PC-9 (cell line): Measurements from ENCODE around the gene UBE2QL1. TPM values are rescaled to one million over a fixed set of nuclear protein-coding genes. Genes with fewer than 3 reads are reported as not detected.

Source experiments
- BruUV-seq: library from RNA; stranded (reverse); fragments of 400-500 nt; replicated peaks from 2 replicates; lab custom pipeline; 2021; lab: Mats Ljungman, UMichigan
- CTCF ChIA-PET: fragments of 300-600 bp; sonication (Branson Sonifier 250); formaldehyde crosslinking; loops from one replicate; lab custom pipeline; 2022; ENCODE audit warnings: antibody characterized with exemption; lab: Charles Lee
- POLR2A ChIA-PET: fragments of 300-600 bp; sonication (Branson Sonifier 250); formaldehyde crosslinking; loops from one replicate; lab custom pipeline; 2022; ENCODE audit warnings: antibody characterized with exemption; ENCODE audit not compliant: unreplicated experiment; lab: Charles Lee
- DNase-seq, 2 experiments: peaks; one replicate each; pipeline versions ENCODE4 v3.0.0 to v3.0.0-alpha.2; 2015 to 2022; ENCODE audit warnings: mixed read lengths in 1 of 2
- H2AFZ ChIP-seq: fragments of 200-600 bp; sonication (generic); 2 replicates; pipeline ENCODE4 v1.8.1; 2017; ENCODE audit warnings: antibody characterized with exemption
- H3F3A ChIP-seq: fragments of 200-600 bp; sonication (generic); 2 replicates; pipeline ENCODE4 v1.8.1; 2017; ENCODE audit warnings: antibody characterized with exemption, mild to moderate bottlenecking, low read depth; ENCODE audit not compliant: insufficient read depth
- H3K27ac ChIP-seq: fragments of 200-600 bp; sonication (generic); 2 replicates; pipeline ENCODE4 v1.6.1; 2016; ENCODE audit warnings: mixed run types
- H3K27me3 ChIP-seq: fragments of 200-600 bp; sonication (generic); 2 replicates; pipeline ENCODE4 v1.6.1; 2016; ENCODE audit warnings: low read depth, mixed run types; ENCODE audit not compliant: insufficient read depth
- H3K36me3 ChIP-seq: fragments of 200-600 bp; sonication (generic); 2 replicates; pipeline ENCODE4 v1.6.1; 2016; ENCODE audit warnings: low read depth, mixed run types
- H3K4me1 ChIP-seq: fragments of 200-600 bp; sonication (generic); replicated peaks from 2 replicates; pipeline ENCODE4 v1.6.1; 2016; ENCODE audit warnings: mixed run types; ENCODE audit not compliant: insufficient read depth
- H3K4me2 ChIP-seq: fragments of 200-600 bp; sonication (generic); 2 replicates; pipeline ENCODE4 v1.6.1; 2017; ENCODE audit warnings: mixed run types
- H3K4me3 ChIP-seq: fragments of 200-600 bp; sonication (generic); 2 replicates; pipeline ENCODE4 v1.6.1; 2016; ENCODE audit warnings: mixed run types
- H3K79me2 ChIP-seq: fragments of 200-600 bp; sonication (generic); 2 replicates; pipeline ENCODE4 v1.6.1; 2017; ENCODE audit warnings: low read depth, mixed run types
- H3K9me2 ChIP-seq: fragments of 200-600 bp; sonication (generic); 2 replicates; pipeline ENCODE4 v1.8.1; 2017; ENCODE audit warnings: mild to moderate bottlenecking; ENCODE audit not compliant: insufficient read depth
- H3K9me3 ChIP-seq: fragments of 200-600 bp; sonication (generic); 2 replicates; pipeline ENCODE4 v1.8.1; 2016; ENCODE audit warnings: low read depth; ENCODE audit not compliant: insufficient read depth
- H4K20me1 ChIP-seq: fragments of 200-600 bp; sonication (generic); 2 replicates; pipeline ENCODE4 v1.8.1; 2017; ENCODE audit not compliant: insufficient read depth
- CTCF ChIP-seq: fragments of 200-600 bp; sonication (generic); conservative IDR thresholded peaks from 2 replicates; pipeline ENCODE4 v1.6.1; 2017; ENCODE audit warnings: mixed run types, antibody characterized with exemption, mild to moderate bottlenecking, moderate library complexity
- EZH2 ChIP-seq: fragments of 200-600 bp; sonication (generic); IDR thresholded peaks from 2 replicates; pipeline ENCODE4 v1.8.0; 2017; ENCODE audit warnings: antibody characterized with exemption, low read depth
- intact Hi-C: fragments of 100-400 bp; cut with micrococcal nuclease; formaldehyde crosslinking; loops from one replicate; pipeline ENCODE4 v1.10.0; 2022; ENCODE audit not compliant: unreplicated experiment
- total RNA-seq: library from RNA; stranded (reverse); gene quantifications from 2 replicates; pipeline ENCODE4 v1.2.3, GENCODE V29; 2021

UBE2QL1 gene
- total RNA-seq, 1 experiment from 2014 or later: not detected

- peaks cover 95% of the 10 kb centered on the region for H3K27me3 ChIP-seq
- no peak overlapping the region for H3K4me2 ChIP-seq
- H4K20me1 ChIP-seq: no peaks in the 10 kb centered on the region
- ChIA-PET CTCF (no interaction called here), POLR2A (no interaction called here)
- H3K9me3 ChIP-seq: no peaks in the 10 kb centered on the region; the same call in 1 of the 2 replicates
- BruUV-seq: no TSS peak
- no peaks in the 10 kb centered on the region for H3F3A ChIP-seq
- H3K4me1 ChIP-seq: no peaks in the 10 kb centered on the region
- no peak overlapping the region for H3K27ac ChIP-seq
- H3K4me3 ChIP-seq: no peak overlapping the region
- DNase-seq: no peak
- no peaks in the 10 kb centered on the region for H3K9me2 ChIP-seq
- no peak for TF ChIP-seq CTCF
- TF ChIP-seq EZH2: no peak
- no peaks in the 10 kb centered on the region for H3K79me2 ChIP-seq
- intact Hi-C loops: no loop called here
- H3K36me3 ChIP-seq: no peaks in the 10 kb centered on the region
- no peak overlapping the region for H2AFZ ChIP-seq
Measured at GRCh38 chr5:6471252-6471651, 22.6 kb downstream of the UBE2QL1 start.

GRCh38 chr5:6472792-6473191 is 24.1 kb downstream of the UBE2QL1 start:
- BruUV-seq: no TSS peak
- ChIA-PET CTCF (no interaction called here), POLR2A (no interaction called here)
- no peak for DNase-seq
- H3K4me2 ChIP-seq: no peak overlapping the region
- peaks cover 95% of the 10 kb centered on the region for H3K27me3 ChIP-seq
- no peaks in the 10 kb centered on the region for H3K9me2 ChIP-seq
- H2AFZ ChIP-seq: no peak overlapping the region
- H3K27ac ChIP-seq: no peak overlapping the region
- H4K20me1 ChIP-seq: no peaks in the 10 kb centered on the region
- TF ChIP-seq CTCF (no peak), EZH2 (no peak)
- H3K4me1 ChIP-seq: no peaks in the 10 kb centered on the region
- H3K79me2 ChIP-seq: no peaks in the 10 kb centered on the region
- H3K36me3 ChIP-seq: no peaks in the 10 kb centered on the region
- H3F3A ChIP-seq: no peaks in the 10 kb centered on the region
- intact Hi-C loops: no loop called here
- no peaks in the 10 kb centered on the region; the same call in 1 of the 2 replicates for H3K9me3 ChIP-seq
- H3K4me3 ChIP-seq: no peak overlapping the region

- no peaks in the 10 kb centered on the region for H3F3A ChIP-seq
- no peaks in the 10 kb centered on the region for H3K36me3 ChIP-seq
- POLR2A ChIA-PET: interaction anchor here (0.7 kb wide), 1 partner anchor 240 kb away, joined by 8 read pairs; the partner anchor contains the start of gene TENT4A
- H3K4me2 ChIP-seq: no peak overlapping the region
- no peaks in the 10 kb centered on the region for H4K20me1 ChIP-seq
- no peak overlapping the region for H3K27ac ChIP-seq
- intact Hi-C loops: no loop called here
- H3K9me3 ChIP-seq: no peaks in the 10 kb centered on the region; the same call in 1 of the 2 replicates
- H2AFZ ChIP-seq: no peak overlapping the region
- CTCF ChIA-PET: no interaction called here
- TF ChIP-seq EZH2: no peak
- no peak for TF ChIP-seq CTCF
- no peaks in the 10 kb centered on the region for H3K79me2 ChIP-seq
- BruUV-seq: no TSS peak
- no peak overlapping the region for H3K4me3 ChIP-seq
- no peaks in the 10 kb centered on the region for H3K9me2 ChIP-seq
- H3K4me1 ChIP-seq: no peaks in the 10 kb centered on the region
- peaks cover 95% of the 10 kb centered on the region for H3K27me3 ChIP-seq
- DNase-seq: no peak
Measured at GRCh38 chr5:6473284-6473683, 24.6 kb downstream of the UBE2QL1 start.
